HG03521 (cell line): Measurements from ENCODE around the gene CHADL.
"Not testable (repeated sequence)": the region's sequence is repeated elsewhere in the genome, so short reads cannot be mapped to it uniquely, and the experiment has no call there.

Experiments
- ATAC-seq: cut with Tn5 transposase; IDR thresholded peaks from one replicate; pipeline ENCODE4 v1.9.1; 2021; ENCODE audit warnings: mild to moderate bottlenecking, moderate library complexity; ENCODE audit not compliant: unreplicated experiment

Gene CHADL

DNA sequence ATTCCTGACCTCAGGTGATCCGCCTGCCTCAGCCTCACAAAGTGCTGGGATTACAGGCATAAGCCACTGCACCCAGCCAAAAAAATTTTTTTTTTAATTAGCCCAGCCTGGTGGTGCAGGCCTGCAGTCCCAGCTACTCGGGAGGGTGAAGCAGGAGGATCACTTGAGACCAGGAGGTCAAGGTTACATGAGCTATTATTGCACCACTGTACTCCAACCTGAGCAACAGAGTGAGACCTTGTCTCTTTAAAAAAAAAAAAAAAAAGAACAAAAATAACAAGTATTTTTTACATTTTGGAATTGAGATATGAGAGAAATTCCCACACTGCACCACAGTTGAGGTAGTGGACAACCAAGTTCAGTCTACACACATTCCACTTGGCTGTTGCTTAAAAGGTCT, 49.3 kb downstream of the CHADL start:
- no peak for ATAC-seq

GRCh38 chr22:41184679-41185078, 56.1 kb downstream of the CHADL start:
- ATAC-seq: no peak

- ATAC-seq: no peak
Measured at GRCh38 chr22:41181349-41182241, 59.1 kb downstream of the CHADL start.

DNA sequence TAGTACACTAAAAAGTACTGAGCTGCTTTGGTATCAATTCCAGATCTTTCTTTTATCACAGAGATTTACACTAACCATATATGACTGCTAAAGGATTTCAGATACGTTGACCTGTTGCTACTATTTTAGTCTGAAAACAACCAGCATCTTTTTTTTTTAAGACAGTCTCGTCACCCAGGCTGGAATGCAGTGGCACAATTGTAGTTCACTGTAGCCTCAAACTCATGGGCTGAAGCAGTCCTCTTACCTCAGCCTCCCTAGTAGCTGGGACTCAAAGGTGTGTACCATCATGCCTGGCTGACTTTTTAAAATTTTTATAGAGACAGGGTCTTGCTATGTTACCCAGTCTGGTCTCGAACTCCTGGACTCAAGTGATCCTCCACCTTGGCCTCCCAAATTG, 59.8 kb downstream of the CHADL start:
- ATAC-seq: no peak

DNA sequence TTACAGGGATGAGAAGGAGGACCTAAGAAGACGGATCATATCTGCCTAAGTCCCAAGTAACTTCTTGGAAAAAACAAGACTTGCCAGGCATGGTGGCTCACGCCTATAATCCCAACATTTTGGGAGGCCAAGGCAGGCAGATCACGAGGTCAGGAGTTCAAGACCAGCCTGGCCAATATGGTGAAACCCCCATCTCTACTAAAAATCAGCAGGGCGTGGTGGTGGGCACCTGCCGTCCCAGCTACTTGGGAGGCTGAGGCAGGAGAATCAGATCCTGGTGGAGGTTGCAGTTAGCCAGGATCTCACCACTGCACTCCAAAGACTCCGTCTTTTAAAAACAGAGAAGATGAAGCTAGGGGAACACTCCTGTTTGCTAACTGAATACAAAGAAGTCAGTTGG, 60.4 kb downstream of the CHADL start:
- not testable (repeated sequence) for ATAC-seq
